Uterus (tissue), 4 donors: ENCODE measurements around the gene PPP1R7. TPM values are rescaled to one million over a fixed set of nuclear protein-coding genes. Genes with fewer than 3 reads are reported as not detected.

Experiments
- DNase-seq, 2 donors: peaks; one replicate each; pipeline ENCODE4 v3.0.0-alpha.2; 2019 to 2020
- H3K27ac ChIP-seq, 2 donors: fragments of 200-600 bp; sonication (generic); 1 replicate in 1 of 2; 2 replicates in 1 of 2; pipeline ENCODE4 v1.5.1; 2016 to 2018
- H3K27me3 ChIP-seq, 2 donors: fragments of 200-600 bp; sonication (generic); one replicate each; pipeline ENCODE4 v1.5.1; 2018 to 2019; ENCODE audit warnings: control low read depth in 1 of 2
- H3K36me3 ChIP-seq, 2 donors: fragments of 200-600 bp; sonication (generic); one replicate each; pipeline ENCODE4 v1.5.1; 2019; ENCODE audit warnings: control low read depth in 1 of 2
- H3K4me1 ChIP-seq, 2 donors: fragments of 200-600 bp; sonication (generic); one replicate each; pipeline ENCODE4 v1.5.1; 2018 to 2019; ENCODE audit warnings: control low read depth in 1 of 2
- H3K4me3 ChIP-seq, 2 donors: fragments of 200-600 bp; sonication (generic); 1 replicate in 1 of 2; 2 replicates in 1 of 2; pipeline ENCODE4 v1.5.1; 2018 to 2019; ENCODE audit warnings: mild to moderate bottlenecking in 1 of 2
- H3K9me3 ChIP-seq, 2 donors: fragments of 200-600 bp; sonication (generic); one replicate each; pipeline ENCODE4 v1.5.1; 2019; ENCODE audit warnings: control low read depth in 1 of 2
- POLR2A ChIP-seq, 2 donors: fragments of 450-650 bp; IDR thresholded peaks; one replicate each; pipeline ENCODE4 v1.6.1; 2016; ENCODE audit warnings: antibody characterized with exemption in 2 of 2, mild to moderate bottlenecking in 1 of 2, moderate library complexity in 1 of 2
- intact Hi-C: fragments of 100-400 bp; cut with DNase I; formaldehyde crosslinking; loops from one replicate; pipeline ENCODE4 v1.15.1; 2023; ENCODE audit warnings: low total_unique reads
- total RNA-seq, 4 donors: library from RNA; depleted of rRNA in 3 of 4; stranded (reverse); fragments of >200 nt in 3 of 4; gene quantifications; one replicate each; pipeline versions ENCODE4 v1.1.0 to v1.2.4, GENCODE V29; 2014 to 2023
- TF ChIP-seq, protein P1 (sequence below), 4 experiments: fragments of 200-600 bp in 2 of 4; fragments of 450-650 bp in 2 of 4; sonication (generic) in 2 of 4; IDR thresholded peaks; one replicate each; pipeline ENCODE4 v1.5.1; 2016 to 2019; ENCODE audit warnings: antibody characterized with exemption in 4 of 4, mild to moderate bottlenecking in 2 of 4, moderate library complexity in 1 of 4
- donor health status: DM: yes; HTN: yes; CAD: no.

The PPP1R7 gene
- total RNA-seq, 4 donors from 2014 or later = 8.5 to 43.6 (median 30.0) TPM

DNA sequence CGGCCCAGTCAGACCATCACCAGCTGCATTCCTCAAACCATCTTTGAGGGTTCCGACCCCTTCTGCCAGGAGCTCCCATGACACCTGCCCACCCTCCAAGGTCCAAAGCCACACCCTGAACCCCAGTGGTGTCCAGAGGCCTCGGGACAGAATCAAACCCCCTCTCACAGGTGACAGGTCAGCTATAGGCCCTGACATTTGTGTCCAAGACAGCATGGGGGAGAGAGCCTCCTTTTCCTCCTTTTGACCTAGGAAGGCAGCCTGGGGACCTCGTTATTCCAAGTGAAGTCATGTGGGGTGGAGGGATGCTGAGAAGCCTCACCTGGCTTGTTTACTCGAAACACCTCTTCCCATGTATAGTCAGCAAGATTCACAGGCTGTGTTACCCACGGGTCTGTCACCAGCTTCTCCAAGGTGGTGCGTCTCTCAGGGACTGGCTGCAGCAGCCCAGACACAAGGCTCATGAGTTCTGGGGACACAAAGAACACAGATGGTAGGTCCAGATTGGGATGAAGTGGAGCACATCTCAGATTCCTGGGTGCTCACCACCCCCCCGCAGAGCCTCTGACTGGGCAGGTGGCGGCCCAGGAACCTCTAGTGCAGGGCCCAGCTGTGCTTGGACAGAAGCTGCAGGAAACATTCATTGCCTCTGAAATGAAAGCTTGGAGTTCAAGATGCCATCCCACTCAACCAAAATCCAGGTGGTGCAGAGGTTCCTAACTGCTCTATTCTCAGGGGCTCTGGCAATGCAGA lies 43.1 kb upstream of the PPP1R7 start:
- no peaks in the 10 kb centered on the region for H3K36me3 ChIP-seq
- no peak overlapping the region for H3K4me3 ChIP-seq
- no peaks in the 10 kb centered on the region for H3K9me3 ChIP-seq
- intact Hi-C loops = no loop called here
- TF ChIP-seq POLR2A (IDR thresholded peaks at IDR 0.05) = no peak
- TF ChIP-seq, protein P1, sequence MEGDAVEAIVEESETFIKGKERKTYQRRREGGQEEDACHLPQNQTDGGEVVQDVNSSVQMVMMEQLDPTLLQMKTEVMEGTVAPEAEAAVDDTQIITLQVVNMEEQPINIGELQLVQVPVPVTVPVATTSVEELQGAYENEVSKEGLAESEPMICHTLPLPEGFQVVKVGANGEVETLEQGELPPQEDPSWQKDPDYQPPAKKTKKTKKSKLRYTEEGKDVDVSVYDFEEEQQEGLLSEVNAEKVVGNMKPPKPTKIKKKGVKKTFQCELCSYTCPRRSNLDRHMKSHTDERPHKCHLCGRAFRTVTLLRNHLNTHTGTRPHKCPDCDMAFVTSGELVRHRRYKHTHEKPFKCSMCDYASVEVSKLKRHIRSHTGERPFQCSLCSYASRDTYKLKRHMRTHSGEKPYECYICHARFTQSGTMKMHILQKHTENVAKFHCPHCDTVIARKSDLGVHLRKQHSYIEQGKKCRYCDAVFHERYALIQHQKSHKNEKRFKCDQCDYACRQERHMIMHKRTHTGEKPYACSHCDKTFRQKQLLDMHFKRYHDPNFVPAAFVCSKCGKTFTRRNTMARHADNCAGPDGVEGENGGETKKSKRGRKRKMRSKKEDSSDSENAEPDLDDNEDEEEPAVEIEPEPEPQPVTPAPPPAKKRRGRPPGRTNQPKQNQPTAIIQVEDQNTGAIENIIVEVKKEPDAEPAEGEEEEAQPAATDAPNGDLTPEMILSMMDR (IDR thresholded peaks at IDR 0.05) = no peak
- H3K4me1 ChIP-seq = no peaks in the 10 kb centered on the region
- DNase-seq = no peak
- no peaks in the 10 kb centered on the region for H3K27me3 ChIP-seq
- no peak overlapping the region for H3K27ac ChIP-seq

DNA sequence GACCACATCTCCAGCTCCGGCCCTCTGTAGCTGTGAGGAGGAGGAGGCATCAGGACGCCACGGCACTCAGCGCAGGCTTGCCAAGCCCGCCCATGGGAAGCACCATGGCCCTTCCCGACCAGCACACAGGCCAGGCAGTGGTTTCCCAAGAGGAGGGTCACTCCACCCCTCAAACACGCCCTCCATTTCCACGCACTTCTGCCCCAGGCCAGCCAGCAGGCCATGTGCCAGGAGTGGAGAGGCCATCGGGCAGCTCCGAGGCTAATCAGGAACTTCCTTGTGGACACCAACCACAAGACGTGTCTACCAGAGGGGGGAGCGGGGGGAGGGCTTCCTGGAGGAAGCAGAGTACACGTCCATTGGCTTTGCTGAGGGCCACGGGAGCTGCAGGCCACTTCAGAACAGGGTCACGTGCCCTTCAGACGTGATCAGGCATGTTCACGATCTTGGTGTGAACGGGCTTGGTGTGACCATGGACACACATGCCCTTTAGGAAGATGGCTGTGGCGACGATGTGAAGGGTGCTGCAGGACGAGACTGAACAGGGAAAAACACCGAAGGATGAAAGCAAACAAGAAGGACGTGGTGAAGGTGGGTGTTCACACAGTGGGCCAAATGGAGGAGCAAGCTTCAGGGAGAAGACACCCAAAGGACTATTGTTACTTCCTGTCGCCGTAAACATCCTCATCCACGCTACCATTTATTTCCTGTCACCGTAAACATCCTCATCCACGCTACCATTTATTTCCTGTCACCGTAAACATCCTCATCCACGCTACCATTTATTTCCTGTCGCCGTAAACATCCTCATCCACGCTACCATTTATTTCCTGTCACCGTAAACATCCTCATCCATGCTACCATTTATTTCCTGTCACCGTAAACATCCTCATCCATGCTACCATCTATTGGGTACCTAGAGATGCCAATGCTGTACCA lies 41.7 kb upstream of the PPP1R7 start:
- no peak for TF ChIP-seq POLR2A (IDR thresholded peaks at IDR 0.05)
- TF ChIP-seq, protein P1 (IDR thresholded peaks at IDR 0.05) = no peak
- Histone ChIP-seq H3K27ac (no peak overlapping the region), H3K4me3 (no peak overlapping the region), H3K9me3 (no peaks in the 10 kb centered on the region), H3K36me3 (no peaks in the 10 kb centered on the region), H3K4me1 (no peaks in the 10 kb centered on the region), H3K27me3 (no peaks in the 10 kb centered on the region)
- intact Hi-C loops = no loop called here
- no peak for DNase-seq

DNA sequence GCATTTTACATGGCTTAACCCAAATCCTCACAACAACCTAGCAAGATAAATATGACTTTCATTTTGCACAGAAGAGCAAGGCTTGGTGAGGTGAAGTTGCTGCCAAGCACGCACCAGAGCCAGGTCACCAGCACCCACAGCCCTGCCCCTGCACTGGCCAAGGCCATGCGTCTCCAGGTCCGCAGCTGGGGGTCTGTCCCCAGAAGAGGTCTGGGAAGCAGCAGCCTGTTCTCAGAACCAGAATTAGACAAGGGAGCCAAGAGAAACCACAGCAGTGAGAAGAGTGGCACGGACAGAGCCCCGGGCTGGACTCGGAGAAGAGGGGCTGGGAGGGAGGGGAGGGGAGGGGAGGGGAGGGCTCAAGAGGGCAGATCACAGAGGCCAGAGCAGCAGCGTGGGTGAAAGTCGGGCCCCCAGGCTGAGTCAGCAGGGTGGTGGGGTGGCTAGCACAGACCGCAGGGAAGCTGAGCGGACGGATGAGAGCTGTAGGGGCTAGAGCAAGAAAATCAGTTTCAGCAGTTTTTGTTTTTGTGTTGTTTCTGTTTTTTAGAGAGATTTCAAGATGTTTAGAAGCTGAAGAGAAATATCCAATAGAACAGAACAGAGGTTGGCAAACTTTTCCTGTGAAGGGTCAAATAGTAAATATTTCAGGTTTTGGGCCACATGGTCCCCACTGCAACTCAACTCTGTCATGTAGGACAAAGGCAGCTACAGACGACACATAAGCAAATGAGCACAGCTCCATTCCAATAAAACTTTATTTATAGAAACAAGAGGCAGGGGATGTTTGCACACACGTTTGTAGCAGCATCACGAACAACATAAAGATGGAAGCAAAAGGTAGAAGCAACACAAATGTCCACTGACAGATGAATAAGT lies 40.8 kb upstream of the PPP1R7 start:
- H3K27me3 ChIP-seq = no peaks in the 10 kb centered on the region
- H3K27ac ChIP-seq = no peak overlapping the region
- DNase-seq = no peak
- intact Hi-C loops = no loop called here
- H3K36me3 ChIP-seq = no peaks in the 10 kb centered on the region
- no peaks in the 10 kb centered on the region for H3K4me1 ChIP-seq
- H3K9me3 ChIP-seq = no peaks in the 10 kb centered on the region
- no peak for TF ChIP-seq POLR2A (IDR thresholded peaks at IDR 0.05)
- TF ChIP-seq, protein P1 (IDR thresholded peaks at IDR 0.05) = no peak
- no peak overlapping the region for H3K4me3 ChIP-seq

DNA sequence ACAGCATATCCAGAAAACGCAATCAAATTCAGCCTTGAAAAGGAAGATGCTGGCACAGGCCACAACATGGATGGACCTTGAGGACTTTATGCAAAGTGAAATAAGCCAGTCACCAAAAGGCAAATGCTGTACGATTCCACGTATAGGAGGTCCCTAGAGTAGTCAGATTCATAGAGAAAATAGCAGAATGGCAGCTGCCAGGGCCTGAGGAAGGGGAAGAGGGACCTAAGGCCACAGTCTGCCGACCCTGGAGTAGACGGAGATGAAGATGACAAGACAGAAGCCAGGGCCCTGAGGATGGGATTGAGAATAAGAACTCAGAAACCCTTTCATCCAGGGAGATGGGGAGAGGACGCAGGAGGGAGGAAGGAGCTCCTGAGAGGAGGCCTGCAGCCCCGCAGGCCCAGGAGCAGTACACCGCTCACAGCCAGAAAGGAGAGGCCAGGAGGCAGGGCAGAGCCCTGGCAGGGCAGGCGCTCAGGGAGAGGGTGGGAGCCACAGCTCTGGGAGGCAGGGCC lies 40.1 kb upstream of the PPP1R7 start:
- Histone ChIP-seq H3K36me3 (no peaks in the 10 kb centered on the region), H3K9me3 (no peaks in the 10 kb centered on the region), H3K27ac (no peak overlapping the region), H3K4me1 (no peaks in the 10 kb centered on the region), H3K4me3 (no peak overlapping the region), H3K27me3 (no peaks in the 10 kb centered on the region)
- DNase-seq = no peak
- TF ChIP-seq POLR2A (IDR thresholded peaks at IDR 0.05) = no peak
- TF ChIP-seq, protein P1 (IDR thresholded peaks at IDR 0.05) = no peak
- intact Hi-C loops = no loop called here
